Lower lobe of right lung (tissue), 2 donors: Measurements from ENCODE around the gene HACE1. TPM values are rescaled to one million over a fixed set of nuclear protein-coding genes. Genes with fewer than 3 reads are reported as not detected.
"Not testable (repeated sequence)": the region's sequence is repeated elsewhere in the genome, so short reads cannot be mapped to it uniquely, and the experiment has no call there.

ENCODE experiments used
- ATAC-seq, 2 donors: fragments of 200-7000 bp; cut with Tn5 transposase; one replicate each; pipeline ENCODE4 v1.9.1; 2020 to 2022; ENCODE audit warnings: mild to moderate bottlenecking in 2 of 2, moderate library complexity in 2 of 2
- DNase-seq: peaks from one replicate; pipeline ENCODE4 v3.0.0-alpha.2; 2020
- H3K27ac ChIP-seq: fragments of 200-600 bp; one replicate; pipeline ENCODE4 v1.8.0; 2022
- H3K27me3 ChIP-seq: fragments of 200-600 bp; one replicate; pipeline ENCODE4 v1.8.0; 2022; ENCODE audit warnings: low read depth
- H3K36me3 ChIP-seq: fragments of 200-600 bp; one replicate; pipeline ENCODE4 v1.8.0; 2022; ENCODE audit warnings: mild to moderate bottlenecking
- H3K4me1 ChIP-seq: fragments of 200-600 bp; one replicate; pipeline ENCODE4 v1.8.0; 2022
- H3K4me3 ChIP-seq: fragments of 200-600 bp; one replicate; pipeline ENCODE4 v1.8.0; 2022; ENCODE audit warnings: mild to moderate bottlenecking
- H3K9me3 ChIP-seq: fragments of 200-600 bp; one replicate; pipeline ENCODE4 v1.8.0; 2022
- CTCF ChIP-seq: fragments of 200-600 bp; IDR thresholded peaks from one replicate; pipeline ENCODE4 v1.8.0; 2022; ENCODE audit warnings: antibody characterized with exemption, mild to moderate bottlenecking
- intact Hi-C: fragments of 100-400 bp; cut with DNase I; formaldehyde crosslinking; loops from one replicate; pipeline ENCODE4 v1.11.0; 2022
- total RNA-seq: library from RNA; stranded (reverse); fragmentation: NEBNext Ultra II Directional; extraction: Animal tissue kit (Norgen Biotek cat#: 25700); gene quantifications from one replicate; pipeline ENCODE4 v1.2.1, GENCODE V29; 2021
- donor health status: DM: no; HTN: yes; CAD: no; lungs with severe emphysema.

The HACE1 gene
- total RNA-seq, 1 donor from 2014 or later, result 11.5 TPM

DNA sequence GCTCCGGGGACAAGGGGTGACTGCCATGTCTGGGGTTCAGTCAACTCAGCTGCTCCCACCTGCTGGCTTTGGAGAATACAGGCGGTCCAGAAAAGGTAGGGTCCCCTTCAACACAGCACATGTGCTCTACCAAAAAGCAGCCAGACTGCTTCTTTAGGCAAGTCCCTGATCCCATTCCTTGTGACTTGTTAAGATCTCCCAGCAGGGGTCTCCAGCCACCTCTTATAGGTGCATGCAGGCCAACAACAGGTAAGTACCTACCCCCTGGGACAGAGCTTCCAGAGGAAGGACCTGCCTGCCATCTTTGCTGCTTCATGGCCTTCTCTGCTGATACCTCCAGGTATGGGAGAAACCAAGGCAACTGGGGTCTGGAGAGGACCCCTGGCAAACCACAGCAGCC lies 106.5 kb downstream of the HACE1 start:
- Histone ChIP-seq H3K9me3 (peaks cover 20% of the 10 kb centered on the region), H3K4me1 (no peaks in the 10 kb centered on the region), H3K27ac (no peak overlapping the region), H3K36me3 (no peaks in the 10 kb centered on the region), H3K4me3 (no peak overlapping the region), H3K27me3 (no peaks in the 10 kb centered on the region)
- ATAC-seq, result no peak
- TF ChIP-seq CTCF, result no peak
- intact Hi-C loops, result no loop called here
- DNase-seq, result no peak

DNA sequence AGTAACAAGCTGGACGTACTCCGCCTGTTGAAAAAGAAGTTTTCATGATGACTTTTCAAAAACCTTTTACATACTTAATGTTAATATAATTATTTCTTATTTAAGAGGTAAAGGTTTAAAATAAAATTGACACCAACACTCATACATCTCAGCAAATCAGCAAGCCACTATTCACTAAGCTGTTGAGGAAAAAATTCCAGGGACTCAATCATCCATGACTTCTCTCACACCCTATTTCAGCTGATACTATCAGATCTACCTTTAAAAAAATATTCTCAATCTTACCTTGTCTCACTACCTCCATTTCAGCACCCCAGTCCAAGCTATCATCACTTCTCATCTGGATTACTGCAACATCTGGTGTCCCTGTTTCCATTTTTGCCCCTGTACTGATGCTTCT lies 109.3 kb downstream of the HACE1 start:
- intact Hi-C loops, result no loop called here
- no peaks in the 10 kb centered on the region for H3K4me1 ChIP-seq
- peaks cover 13% of the 10 kb centered on the region for H3K9me3 ChIP-seq
- H3K36me3 ChIP-seq, result no peaks in the 10 kb centered on the region
- no peak overlapping the region for H3K27ac ChIP-seq
- no peak for TF ChIP-seq CTCF
- no peaks in the 10 kb centered on the region for H3K27me3 ChIP-seq
- H3K4me3 ChIP-seq, result no peak overlapping the region
- ATAC-seq, result no peak
- DNase-seq, result no peak

DNA sequence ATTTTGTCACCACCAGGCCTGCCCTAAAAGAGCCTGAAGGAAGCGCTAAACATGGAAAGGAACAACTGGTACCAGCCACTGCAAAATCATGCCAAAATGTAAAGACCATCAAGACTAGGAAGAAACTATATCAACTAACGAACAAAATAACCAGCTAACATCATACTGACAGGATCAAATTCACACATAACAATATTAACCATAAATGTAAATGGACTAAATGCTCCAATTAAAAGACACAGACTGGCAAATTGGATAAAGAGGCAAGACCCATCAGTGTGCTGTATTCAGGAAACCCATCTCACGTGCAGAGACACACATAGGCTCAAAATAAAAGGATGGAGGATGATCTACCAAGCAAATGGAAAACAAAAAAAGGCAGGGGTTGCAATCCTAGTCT lies 120.6 kb downstream of the HACE1 start:
- H3K36me3 ChIP-seq, intact Hi-C loops, H3K4me3 ChIP-seq, H3K9me3 ChIP-seq, DNase-seq, H3K27me3 ChIP-seq, H3K4me1 ChIP-seq, ATAC-seq, H3K27ac ChIP-seq: not testable (repeated sequence)

- H3K36me3 ChIP-seq, H3K9me3 ChIP-seq, H3K27ac ChIP-seq, H3K4me3 ChIP-seq, intact Hi-C loops, H3K4me1 ChIP-seq, H3K27me3 ChIP-seq, DNase-seq, ATAC-seq: not testable (repeated sequence)
Measured at GRCh38 chr6:104737567-104737966, 122.2 kb downstream of the HACE1 start.

GRCh38 chr6:104736545-104736944 lies 123.2 kb downstream of the HACE1 start:
- DNase-seq (no peak), ATAC-seq (no peak)
- no peaks in the 10 kb centered on the region for H3K9me3 ChIP-seq

GRCh38 chr6:104730450-104730849 lies 129.3 kb downstream of the HACE1 start:
- no peak for TF ChIP-seq CTCF
- Histone ChIP-seq H3K36me3 (no peaks in the 10 kb centered on the region), H3K4me3 (no peak overlapping the region), H3K27me3 (no peaks in the 10 kb centered on the region), H3K4me1 (no peaks in the 10 kb centered on the region), H3K27ac (no peak overlapping the region), H3K9me3 (no peaks in the 10 kb centered on the region)
- no peak for ATAC-seq
- intact Hi-C loops, result no loop called here
- no peak for DNase-seq

More at GRCh38 chr6:104736545-104736944, 123.2 kb downstream of the HACE1 start:
- Histone ChIP-seq H3K4me1 (no peaks in the 10 kb centered on the region), H3K27ac (no peak overlapping the region), H3K4me3 (no peak overlapping the region), H3K27me3 (no peaks in the 10 kb centered on the region), H3K36me3 (no peaks in the 10 kb centered on the region)
- intact Hi-C loops, result no loop called here
- no peak for TF ChIP-seq CTCF

GRCh38 chr6:104729433-104729832 lies 130.3 kb downstream of the HACE1 start:
- DNase-seq (no peak), ATAC-seq (no peak)
- no peak overlapping the region for H3K4me3 ChIP-seq
- H3K36me3 ChIP-seq, result no peaks in the 10 kb centered on the region
- H3K27ac ChIP-seq, result no peak overlapping the region
- intact Hi-C loops, result no loop called here
- H3K27me3 ChIP-seq, result no peaks in the 10 kb centered on the region
- no peaks in the 10 kb centered on the region for H3K9me3 ChIP-seq
- no peak for TF ChIP-seq CTCF
- H3K4me1 ChIP-seq, result no peaks in the 10 kb centered on the region
